Loucy (cell line): ENCODE results near the gene APOL6.

Experiments used
- CTCF ChIP-seq: fragments of 200-600 bp; sonication (generic); conservative IDR thresholded peaks from 2 replicates; pipeline ENCODE4 v1.5.1; 2014; ENCODE audit warnings: mild to moderate bottlenecking, antibody characterized with exemption, low read length
- EZH2phosphoT487 ChIP-seq: fragments of 200-600 bp; IDR thresholded peaks from 2 replicates; pipeline ENCODE4 v1.6.1; 2018; ENCODE audit warnings: antibody characterized with exemption, mild to moderate bottlenecking, moderate library complexity, borderline replicate concordance

- no peak for TF ChIP-seq CTCF
- TF ChIP-seq EZH2phosphoT487: no peak
Observed at GRCh38 chr22:35648066-35649025, at the start of gene APOL6.
